Measurements from ENCODE around the gene AMHR2. TPM values are rescaled to one million over a fixed set of nuclear protein-coding genes. Genes with fewer than 3 reads are reported as not detected.
A peak's percentile ranks its signal among the peaks of the same experiment; 100 is the strongest.
"Not testable (repeated sequence)": the region's sequence is repeated elsewhere in the genome, so short reads cannot be mapped to it uniquely, and the experiment has no call there.

AMHR2 gene
- polyA plus RNA-seq, 1 donor: not detected

DNA sequence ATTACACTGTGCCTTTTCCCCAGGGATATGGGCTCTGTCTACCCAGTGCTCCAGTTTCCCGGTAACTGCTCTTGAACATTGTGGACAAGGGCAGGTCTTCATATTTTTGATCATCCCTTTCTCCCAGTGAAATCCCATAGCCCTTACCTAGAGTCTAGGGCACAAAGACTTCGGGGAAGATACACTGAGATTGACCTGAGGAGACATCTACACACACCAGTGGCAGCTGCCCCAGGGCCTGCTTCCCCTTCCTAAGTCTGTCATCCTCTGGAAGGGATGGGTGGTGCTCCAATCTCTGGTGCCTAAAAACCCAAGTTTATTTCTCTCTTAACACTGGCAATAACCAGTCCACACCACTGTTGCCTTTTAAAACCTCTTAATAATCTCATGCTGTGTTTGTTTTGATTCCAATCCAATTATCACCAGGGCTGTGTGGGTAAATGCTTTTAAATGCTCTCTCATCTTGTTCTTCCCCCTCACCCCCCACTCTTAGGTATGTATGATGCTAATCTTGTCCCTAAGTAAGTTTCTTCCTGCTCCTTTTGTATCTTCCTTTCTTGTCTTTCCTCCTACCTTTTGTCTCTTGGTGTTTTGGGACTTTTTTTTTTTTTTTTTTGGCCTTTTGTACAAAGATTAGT is 7.8 kb upstream of the AMHR2 start:
- DNase-seq: not testable (repeated sequence)

- not testable (repeated sequence) for DNase-seq
Measured at GRCh38 chr12:53417291-53417816, 6.3 kb upstream of the AMHR2 start.

- no peak for DNase-seq
Measured at GRCh38 chr12:53418221-53418620, 5.4 kb upstream of the AMHR2 start.

DNA sequence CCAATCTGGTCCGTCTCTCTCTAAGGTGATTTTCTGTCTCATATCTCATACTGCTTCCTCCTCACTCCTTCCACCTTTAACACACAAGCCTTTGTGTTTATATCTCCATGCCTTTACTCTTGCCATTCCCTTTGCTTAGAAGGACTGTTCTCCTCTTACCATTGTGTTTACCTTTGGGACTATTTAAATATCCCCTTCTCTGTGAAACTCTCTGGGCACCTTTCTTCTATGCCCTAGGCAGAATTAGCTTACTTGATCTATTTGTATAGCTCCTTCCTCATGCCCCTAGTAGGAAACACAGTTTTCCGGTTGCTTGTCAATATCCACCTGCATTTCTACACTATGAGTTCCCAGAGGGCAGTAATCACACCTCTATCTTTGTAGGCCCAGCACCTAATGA is 3.9 kb upstream of the AMHR2 start:
- DNase-seq: no peak

GRCh38 chr12:53422247-53422646 is 1.4 kb upstream of the AMHR2 start:
- DNase-seq: not testable (repeated sequence)

GRCh38 chr12:53424626-53425514 is 1.2 kb downstream of the AMHR2 start:
- DNase-seq: no peak

- no peak for DNase-seq
Measured at GRCh38 chr12:53425515-53426150, 2.0 kb downstream of the AMHR2 start.

GRCh38 chr12:53427905-53428594 is 4.4 kb downstream of the AMHR2 start:
- no peak for DNase-seq

GRCh38 chr12:53428741-53429140 is 5.1 kb downstream of the AMHR2 start:
- DNase-seq: no peak

DNA sequence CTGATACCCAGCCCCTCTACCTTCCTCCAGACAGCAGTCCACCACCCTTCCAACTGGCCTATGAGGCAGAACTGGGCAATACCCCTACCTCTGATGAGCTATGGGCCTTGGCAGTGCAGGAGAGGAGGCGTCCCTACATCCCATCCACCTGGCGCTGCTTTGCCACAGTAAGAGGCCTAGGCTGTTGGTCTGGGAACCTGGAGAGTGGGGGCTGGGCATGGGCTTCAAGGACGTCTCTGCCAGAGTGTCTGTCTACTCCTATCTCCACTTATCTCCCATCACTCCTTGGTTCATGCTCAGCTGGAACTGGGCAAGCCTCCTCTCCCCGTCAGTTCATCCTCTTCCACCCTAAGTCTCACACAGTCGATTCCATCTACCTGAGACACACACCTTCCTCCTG is 6.5 kb downstream of the AMHR2 start:
- no peak for DNase-seq

- DNase-seq: no peak
Measured at GRCh38 chr12:53431187-53431586, 7.5 kb downstream of the AMHR2 start.

GRCh38 chr12:53435326-53435725 is 11.7 kb downstream of the AMHR2 start:
- not testable (repeated sequence) for DNase-seq

DNA sequence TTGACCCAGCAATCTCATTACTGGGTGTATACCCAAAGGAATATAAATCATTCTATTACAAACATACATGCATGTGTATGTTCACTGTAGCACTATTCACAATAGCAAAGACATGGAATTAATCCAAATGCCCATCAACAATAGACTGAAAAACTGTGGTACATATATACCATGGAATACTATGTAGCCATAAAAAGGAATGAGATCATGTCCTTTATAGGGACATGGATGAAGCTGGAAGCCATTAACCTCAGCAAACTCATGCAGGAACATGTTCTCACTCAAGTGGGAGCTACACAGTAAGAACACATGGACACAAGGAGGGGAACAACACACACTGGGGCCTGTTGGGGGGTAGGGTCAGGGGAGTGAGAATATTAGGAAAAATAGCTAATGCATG is 15.9 kb downstream of the AMHR2 start:
- DNase-seq: not testable (repeated sequence)

DNA sequence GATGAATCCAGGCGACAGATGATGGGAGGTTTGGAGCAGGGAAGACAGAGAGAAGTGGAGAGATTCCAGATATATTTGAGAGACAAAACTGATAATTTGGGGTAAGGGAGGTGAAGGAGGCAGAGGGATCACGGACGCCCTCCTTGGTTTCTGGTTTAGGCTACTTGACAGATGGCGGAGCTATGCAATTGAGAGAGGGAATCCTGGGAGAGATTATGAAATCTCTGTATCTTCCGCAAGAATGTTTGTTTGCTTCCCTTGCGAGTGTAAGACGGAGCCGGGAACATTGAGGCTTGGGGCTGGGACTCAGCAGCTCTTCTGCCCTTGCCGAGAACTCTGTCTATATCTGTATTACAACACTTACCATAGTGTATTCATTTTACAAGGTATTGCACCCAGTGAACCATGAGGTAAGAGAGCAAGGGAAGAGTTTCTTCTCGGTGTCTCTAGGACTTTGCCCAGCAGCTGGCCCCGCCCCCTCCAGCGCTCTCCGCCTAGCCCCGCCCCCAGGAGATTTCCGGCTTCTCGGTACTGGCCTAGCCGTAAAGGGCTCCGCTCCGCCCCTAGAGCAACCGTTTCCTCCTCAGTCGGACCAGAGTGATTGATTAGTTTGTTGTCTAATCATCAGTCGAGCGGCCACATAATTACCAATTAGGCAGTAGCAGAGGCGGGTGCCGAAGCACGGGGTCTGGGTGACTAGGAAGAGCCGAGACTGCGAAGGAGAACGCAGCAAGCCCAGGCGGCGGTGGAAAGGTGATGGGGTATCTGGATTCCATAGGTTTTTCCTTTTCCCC is 17.6 kb downstream of the AMHR2 start, which contains the start of gene PRR13:
Gene PRR13, plus strand, starts transcription at position 695 of the 794 bp plus-strand sequence. CDS start 981 bp downstream, outside the sequence.
- peak; percentile 98 for DNase-seq

DNA sequence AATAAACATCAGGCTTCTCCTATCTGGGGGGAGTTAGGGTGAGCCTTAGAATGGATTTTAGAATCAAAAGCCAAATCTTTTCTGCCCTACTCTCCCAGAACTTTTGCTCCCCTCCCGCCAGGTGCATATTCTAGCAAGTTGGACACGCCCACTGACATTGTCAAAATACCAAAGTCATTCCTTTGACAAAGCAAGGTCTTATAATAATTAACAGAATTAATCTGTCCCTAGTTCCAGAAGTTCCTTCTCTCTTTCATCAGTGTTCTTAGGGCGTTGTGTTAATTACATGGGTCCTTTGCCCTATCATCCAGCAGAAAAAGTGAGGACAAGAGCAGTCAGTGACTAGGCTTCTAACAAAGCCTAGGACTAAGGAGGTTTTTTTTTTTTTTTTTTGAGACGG is 20.3 kb downstream of the AMHR2 start:
- no peak for DNase-seq

DNA sequence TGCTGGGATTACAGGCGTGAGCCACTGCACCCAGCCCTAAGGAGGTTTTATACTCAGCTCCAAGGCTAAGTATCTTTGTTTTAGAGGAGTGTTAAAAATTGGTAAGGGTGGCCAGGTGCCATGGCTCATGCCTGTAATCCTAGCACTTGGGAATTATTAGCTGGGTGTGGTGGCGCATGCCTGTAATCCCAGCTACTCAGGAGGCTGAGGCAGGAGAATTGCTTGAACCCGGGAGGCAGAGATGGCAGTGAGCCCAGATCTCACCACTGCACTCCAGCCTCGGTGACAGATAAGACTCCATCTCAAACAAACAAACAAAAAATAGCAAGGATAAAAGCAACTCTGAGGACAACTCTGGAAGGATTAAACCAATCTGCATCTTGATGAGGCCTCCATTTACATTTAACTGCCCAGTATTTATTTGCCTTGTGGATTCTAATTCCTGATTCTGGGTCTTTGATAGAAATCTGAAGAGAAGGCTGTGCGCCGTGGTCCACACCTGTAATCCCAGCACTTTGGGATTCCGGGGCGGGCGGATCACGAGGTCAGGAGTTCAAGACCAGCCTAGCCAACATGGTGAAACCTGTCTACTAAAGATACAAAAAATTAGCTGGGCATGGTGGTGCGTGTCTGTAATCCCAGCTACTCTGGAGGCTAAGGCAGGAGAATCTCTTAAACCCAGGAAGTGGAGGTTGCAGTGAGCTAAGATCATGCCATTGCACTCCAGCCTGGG is 21.1 kb downstream of the AMHR2 start:
- not testable (repeated sequence) for DNase-seq

DNA sequence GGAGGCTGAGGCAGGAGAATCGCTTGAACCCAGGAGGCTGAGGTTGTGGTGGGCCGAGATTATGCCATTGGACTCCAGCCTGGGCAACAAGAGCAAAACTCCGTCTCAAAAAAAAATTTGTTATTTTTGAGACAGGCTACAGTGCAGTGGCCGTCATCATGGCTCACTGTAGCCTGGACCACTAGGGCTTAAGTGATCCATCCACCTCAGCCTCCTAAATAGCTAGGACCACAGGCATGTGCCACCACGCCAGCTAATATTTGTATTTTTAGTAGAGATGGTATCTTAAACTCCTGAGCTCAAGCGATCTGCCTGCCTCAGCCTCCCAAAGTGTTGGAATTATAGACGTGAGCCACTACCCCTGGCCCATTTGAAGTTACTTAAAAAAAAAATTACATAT is 27.3 kb downstream of the AMHR2 start:
- DNase-seq: no peak

GRCh38 chr12:53451661-53452158 is 28.1 kb downstream of the AMHR2 start, which contains the start of gene PCBP2:
Gene PCBP2 (plus strand): TSS chr12:53452102. CDS start chr12:53454801, 2,699 bp downstream.
- peak; percentile 98 for DNase-seq

GRCh38 chr12:53452159-53453077 is 28.8 kb downstream of the AMHR2 start:
- DNase-seq: peak; percentile 87

Data from hindlimb muscle (tissue), 1 donor.